ELF-1 (cell line): Measurements from ENCODE around the gene ADRA2B.

ENCODE experiments used
- DNase-seq: peaks from one replicate; pipeline ENCODE4 v3.0.0-alpha.2; 2016; ENCODE audit warnings: low read depth, low spot score

The ADRA2B gene

DNA sequence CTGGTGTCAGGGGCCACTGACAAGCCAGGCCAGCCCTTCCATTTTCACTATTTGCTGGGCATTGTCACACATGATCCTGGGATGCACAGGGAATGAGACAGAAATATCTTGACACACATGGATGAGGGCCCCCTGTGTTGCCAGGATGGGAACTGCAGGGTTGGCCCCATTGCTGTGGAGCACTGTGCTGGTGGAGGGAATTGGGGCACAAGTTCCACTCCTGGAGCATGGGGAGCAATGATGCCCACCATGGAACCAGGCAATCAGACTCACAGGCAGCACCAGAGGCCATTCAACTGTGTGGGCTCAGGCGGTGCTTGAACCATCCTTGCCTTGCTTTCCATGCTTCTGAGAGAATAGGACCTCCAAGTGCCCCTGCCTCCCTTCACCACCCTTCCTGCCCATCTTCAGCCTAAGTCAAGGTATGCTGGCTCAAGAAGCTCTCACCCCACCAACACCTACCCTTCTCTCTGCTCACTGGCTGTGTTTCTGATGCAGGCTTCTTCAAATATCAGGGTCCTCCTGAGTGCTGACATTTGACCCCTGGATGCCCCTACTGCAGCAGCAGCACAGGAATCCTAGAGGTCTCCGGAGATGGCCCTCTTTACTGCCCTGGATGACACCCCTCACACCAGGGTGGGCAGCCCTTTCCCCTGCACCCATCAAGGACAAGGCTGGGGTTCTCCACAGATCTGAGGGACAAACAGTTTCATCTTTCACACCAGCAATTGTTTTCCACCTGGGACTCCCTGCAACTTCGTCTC is 11.0 kb downstream of the ADRA2B start:
- DNase-seq, result no peak

- DNase-seq, result no peak
These were observed 11.9 kb downstream of the ADRA2B start for GRCh38 chr2:96104487-96104861.

DNA sequence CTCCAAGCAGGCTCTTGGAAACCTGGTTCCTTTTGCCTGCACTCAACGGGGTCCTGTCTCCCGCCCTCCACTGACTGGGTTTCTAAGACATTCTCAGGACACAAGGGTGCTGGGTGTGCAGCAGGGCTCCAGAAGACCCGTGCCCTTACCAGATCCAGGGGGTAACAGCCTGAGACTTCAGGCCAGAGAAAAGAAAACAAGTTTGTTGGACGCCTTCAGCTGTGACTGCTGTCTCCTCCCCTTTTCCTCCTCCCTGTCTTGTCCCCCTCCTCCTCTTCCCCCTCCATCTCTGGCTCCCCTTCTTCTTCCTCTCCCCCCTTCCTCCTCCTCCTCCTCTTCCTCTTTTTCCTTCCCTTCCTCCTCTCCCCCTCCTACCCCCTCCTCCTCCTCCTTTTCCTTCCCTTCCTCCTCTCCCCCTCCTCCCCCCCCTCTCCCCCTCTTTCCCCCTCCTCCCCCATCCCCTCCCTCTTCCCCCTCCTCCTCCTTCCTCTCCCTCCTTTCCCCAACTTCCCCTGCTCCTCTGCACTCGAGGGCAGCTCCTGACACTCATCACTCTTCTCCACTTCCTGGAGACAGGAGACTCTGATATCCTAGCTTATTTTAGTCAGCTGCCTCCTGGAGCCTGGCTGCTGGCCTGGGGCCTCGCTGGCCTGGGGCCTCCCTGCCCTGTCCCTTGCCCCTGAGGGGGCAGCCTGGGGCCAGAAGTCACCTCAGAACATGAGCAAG is 12.4 kb downstream of the ADRA2B start:
- DNase-seq, result no peak

GRCh38 chr2:96103187-96103601 is 13.2 kb downstream of the ADRA2B start:
- DNase-seq, result no peak

DNA sequence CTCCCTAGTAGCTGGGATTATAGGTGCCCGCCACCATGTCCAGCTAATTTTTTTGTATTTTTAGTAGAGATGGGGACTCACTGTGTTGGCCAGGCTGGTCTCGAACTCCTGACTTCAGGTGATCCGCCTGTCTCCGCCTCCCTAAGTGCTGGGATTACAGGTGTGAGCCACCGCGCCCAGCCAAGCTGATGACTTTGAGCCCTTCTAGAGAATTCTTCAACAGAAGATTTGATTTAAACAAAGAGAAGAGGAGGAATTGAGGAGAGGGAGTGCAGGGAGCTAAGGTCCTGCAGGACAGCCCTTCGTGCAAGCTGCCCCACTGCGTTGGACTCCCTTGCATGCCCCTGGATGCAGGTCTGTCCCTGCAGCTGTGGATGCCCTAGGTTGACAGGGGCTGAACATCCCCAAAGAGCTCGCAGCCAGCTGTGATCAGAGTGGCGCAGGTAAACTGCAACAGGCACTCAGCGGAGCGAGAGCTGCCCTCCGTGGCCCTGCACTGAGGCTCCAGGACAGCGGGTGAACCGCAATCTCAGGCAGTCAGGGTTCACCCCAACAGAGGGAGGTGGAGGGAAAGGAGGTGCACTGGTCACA is 13.7 kb downstream of the ADRA2B start:
- DNase-seq, result no peak

GRCh38 chr2:96100893-96101304 is 15.5 kb downstream of the ADRA2B start:
- no peak for DNase-seq

DNA sequence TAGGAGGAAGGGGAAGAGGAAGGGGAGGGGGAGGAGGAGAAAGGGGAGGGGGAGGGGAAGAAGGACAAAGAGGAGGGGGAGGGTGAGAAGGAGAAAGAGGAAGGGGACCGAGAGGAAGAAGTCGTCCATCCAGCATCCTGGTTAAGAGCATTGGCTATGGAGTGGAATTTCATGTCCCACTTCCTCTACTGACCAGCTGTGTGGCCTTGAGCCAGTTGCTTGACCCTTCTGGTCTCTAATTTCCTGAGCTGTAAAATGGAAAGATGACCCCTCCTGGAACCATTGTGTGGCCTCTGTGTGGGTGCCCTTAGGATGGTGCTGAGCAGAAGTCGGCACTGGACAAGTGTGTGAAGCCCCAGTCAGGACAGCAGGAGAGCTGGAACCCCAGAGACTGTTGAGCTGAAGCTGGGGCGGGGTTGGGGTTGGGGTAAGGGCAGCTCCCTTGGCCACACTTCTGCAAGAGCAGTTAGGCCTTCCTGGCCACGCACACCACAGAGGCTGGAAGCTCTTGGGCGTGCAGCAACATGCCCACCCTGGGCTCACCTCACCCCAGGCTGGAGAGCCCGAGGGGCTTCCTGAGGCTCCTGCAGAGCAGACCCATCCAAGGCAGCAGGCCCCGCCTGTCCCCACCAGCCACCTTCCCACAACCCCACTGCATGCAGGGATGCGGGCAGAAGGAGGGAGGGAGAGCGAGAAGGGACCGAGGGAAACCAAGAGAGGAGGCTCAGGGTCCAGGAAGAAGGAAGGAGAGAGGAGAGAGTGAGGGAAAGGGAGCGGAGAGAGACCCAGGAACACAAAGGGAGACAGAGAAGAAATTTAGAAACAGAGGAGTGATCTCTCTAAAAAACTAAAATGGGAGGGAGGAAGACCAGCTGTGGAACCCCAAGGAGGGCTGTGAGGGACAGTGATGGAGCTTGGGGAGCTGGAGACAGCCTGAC is 16.2 kb downstream of the ADRA2B start:
- DNase-seq, result peak; percentile 7

DNA sequence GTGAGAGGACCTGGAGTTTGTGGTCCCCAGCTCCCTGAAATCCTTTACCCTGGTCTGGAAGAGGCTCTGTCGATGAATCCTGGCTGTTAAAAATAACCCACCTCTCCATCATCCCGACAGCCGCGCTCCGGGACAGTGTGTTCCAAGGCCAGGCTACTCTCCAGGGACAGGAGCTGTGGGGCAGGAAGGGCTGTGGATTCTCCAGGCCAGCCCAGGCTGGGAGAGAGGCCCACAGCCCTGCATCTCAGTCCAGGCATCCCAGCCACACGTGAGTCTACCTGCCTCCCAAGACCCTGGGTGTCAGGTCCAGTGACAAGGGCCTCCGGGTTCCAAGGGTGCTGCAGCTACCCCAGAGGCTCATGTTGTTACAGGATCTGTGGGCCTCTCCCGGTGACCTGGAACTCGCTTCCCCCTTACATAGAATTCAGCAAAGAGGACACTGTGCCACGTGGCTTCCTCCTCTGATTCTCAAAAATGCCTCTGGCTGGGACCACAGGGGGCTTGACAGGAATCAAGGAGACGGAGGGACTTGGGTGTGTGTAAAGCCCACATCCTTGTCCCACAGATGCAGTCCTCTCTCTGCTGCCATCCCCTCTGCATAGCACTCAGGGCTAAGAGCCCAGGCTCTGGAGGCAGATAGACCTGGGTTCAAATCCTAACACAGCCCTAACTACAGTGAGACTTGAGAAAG is 17.3 kb downstream of the ADRA2B start:
- DNase-seq, result peak; percentile 11

DNA sequence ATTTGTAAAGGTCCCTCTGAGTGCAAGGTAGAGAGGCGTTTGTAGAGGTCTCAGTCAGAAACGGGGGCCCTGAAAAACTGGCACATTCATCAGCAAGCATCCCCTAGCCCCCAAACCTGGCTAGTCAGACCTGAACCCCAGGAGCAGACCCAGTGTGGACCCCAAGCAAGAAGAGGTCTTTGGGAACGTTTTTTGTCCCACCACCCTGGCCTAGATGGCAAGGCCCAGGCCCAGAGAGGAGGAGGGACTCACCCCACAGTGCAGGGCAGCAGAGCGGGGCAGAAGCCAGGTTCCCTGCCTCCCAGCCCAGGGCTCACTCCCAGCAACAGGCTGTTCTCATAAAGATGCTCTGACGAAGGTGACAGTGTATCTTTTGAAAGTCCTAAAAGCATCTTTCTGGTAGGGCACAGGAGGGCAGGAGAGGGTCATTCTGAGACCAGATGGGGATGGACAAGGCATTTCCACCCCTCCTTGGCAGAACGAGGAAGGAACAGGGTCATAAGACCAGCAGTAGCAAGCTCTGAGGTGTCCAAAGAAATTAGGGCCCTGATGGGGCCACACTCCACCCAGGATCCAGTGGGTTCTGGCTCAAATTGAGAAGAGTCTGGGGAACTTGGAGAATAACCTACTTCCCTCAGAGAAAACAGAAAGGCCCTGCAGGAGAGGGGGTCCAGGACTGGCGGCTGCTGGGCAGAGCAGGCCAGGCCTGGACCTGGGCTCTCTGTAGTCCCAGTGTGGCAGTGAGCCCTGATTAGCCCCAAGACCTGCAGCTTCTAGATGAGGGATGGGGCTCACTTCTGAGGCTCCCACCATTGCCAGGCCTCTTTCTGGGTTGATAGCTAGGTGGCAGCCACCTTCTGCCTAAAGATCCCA is 18.2 kb downstream of the ADRA2B start:
- DNase-seq, result peak; percentile 1

DNA sequence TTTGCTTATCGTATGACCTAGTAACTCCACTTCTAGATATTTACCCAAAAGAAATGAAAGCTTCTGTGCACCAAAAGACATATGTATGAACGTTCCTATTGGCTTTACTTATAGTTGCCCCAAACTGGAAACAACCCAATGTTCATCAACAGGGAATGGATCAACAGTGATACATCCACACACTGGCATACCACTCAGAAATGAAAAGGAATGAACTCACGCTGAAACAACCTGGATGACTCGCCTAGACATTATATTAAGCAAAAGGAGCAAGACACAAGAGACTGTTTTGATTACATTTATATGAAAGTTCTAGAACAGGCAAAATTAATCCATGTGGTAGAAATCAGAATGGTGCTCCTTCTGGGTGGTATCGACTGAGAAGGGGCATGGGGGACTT is 18.9 kb downstream of the ADRA2B start:
- DNase-seq, result no peak

- DNase-seq, result no peak
These were observed 21.2 kb downstream of the ADRA2B start for GRCh38 chr2:96095116-96095636.

GRCh38 chr2:96093528-96093927 is 22.8 kb downstream of the ADRA2B start:
- no peak for DNase-seq

DNA sequence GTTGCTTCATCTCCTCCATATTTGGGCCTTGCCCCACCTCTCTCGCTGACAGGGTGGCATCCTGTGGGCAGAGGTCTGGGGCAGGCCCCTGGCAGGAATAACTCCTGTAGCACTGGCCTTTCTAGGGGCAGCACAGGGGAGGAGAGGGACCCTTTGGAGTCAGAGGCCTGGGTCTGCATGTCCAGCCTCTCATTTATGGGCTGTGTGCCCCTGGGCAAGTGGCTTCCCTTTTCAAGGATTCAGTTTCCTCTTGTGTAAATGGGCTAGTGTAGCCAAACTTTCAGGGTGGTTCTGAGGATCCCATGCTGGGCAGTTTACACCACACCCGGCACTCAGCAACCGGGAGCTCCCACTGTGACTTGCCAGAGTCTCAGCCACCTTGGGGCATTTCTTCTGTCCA is 23.4 kb downstream of the ADRA2B start:
- DNase-seq, result peak; percentile 0

- DNase-seq, result peak; percentile 3
These were observed 23.8 kb downstream of the ADRA2B start for GRCh38 chr2:96092573-96092877.

DNA sequence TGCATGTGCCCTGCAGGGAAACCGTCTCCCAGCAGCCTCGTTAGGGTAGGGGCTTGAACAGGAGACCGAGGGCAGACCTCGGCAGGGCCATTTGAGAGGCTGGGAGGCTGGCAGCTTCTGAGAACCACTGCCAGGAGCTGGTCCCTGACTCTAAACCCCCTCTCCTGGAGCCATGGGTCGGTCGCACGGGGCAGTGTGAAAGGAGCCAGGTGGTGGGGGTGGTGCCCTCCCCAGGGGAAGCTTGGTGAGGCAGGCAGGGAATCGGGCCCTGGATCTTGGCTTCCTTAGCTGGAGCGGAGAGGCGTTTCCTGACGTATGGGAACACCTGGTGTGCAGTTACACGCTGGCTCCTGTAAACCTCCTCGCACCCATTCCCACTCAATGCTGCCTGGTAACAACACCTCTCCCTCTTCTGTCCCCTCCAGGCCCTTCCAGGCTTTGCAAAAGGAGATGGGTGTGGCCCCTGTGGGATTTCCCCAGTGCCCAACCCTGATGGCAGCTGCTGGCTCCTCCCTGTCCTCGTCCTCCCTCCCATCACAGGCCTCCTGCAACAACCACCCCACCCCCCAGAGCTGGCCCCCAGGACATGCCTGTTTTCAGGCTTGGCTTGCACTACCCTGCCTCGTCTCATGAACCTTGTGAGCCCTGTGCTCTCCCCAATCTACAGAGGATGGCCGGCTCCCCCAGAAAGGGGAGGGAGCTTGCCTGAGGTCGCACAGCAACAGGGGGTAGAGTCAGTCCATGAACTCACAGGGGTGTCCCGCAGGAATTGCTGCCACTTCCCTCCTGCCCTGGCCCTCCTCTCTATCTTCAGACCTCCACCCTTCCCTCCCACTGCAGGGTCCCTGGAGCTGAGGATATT is 24.4 kb downstream of the ADRA2B start:
- DNase-seq, result peak; percentile 72

- no peak for DNase-seq
These were observed 25.1 kb downstream of the ADRA2B start for GRCh38 chr2:96091141-96091710.

GRCh38 chr2:96090196-96090926 is 26.0 kb downstream of the ADRA2B start:
- no peak for DNase-seq
